GM18505 (cell line): ENCODE data around the gene NMB.
"Not testable (repeated sequence)": the region's sequence is repeated elsewhere in the genome, so short reads cannot be mapped to it uniquely, and the experiment has no call there.

Experiments
- ATAC-seq: cut with Tn5 transposase; IDR thresholded peaks from one replicate; pipeline ENCODE4 v1.9.1; 2021; ENCODE audit not compliant: unreplicated experiment
- POLR2A ChIP-seq: IDR thresholded peaks from 4 replicates; pipeline ENCODE4 v1.6.1; 2011; ENCODE audit warnings: borderline replicate concordance; ENCODE audit not compliant: insufficient read depth, insufficient read length; ENCODE audit errors: extremely low read depth

The NMB gene, protein sequence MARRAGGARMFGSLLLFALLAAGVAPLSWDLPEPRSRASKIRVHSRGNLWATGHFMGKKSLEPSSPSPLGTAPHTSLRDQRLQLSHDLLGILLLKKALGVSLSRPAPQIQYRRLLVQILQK

DNA sequence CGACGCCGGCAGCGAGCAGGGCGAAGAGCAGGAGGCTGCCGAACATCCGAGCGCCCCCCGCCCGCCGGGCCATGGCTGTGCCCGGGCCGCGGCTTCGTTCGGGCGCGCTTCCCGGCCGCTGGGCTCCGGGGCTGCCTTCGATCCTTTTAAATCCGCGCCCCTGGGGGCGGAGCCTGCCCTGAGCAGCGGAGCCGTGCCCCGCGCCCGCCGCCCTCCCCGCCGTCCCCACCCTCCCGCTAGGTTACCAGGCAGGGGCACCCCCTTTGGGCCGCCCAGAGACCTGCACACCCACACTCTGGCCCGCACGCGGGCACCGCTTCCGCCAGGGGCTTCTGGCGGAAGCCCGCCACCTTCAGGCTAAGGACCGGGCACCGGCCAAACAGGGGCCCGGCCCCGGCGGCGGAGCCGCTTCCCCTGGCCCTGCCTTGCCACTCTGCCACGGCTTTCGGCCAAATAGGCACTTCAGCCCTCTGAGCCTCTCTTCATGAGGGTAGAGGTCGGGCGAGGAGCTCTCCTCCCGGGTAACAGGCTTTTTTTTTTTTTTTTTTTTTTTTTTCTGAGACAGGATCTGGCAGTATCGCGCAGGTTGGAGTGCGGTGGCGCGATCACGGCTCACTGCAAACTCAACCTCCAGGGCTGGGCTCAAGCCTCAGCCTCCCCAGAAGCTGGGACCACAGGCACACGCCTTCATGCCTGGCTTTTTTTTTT, at the start of gene NMB:
Gene NMB (minus strand): TSS at position 120 of the 708 bp plus-strand sequence. CDS start 47 bp downstream, at position 73.
- peak; percentile 76 for ATAC-seq
- TF ChIP-seq POLR2A: no peak

DNA sequence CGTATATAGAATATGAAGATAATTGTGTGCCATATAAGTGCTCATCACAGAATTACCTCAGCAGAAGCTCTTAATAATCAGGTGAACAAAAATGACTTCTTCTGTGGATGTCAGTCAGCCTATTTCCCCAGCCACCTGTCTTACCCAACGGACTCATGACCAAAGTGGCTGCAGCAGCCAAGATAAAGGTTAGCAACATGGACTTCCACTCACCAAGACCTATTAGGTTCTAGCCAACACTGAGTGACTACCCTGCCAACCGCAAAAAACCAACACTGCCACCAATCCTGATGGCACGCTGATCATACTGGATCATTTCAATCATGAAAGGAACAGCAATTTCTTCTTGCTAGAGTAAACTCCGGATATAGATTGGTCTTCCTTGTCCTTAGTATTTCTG, 45.8 kb upstream of the NMB start:
- ATAC-seq: no peak
- TF ChIP-seq POLR2A: no peak

DNA sequence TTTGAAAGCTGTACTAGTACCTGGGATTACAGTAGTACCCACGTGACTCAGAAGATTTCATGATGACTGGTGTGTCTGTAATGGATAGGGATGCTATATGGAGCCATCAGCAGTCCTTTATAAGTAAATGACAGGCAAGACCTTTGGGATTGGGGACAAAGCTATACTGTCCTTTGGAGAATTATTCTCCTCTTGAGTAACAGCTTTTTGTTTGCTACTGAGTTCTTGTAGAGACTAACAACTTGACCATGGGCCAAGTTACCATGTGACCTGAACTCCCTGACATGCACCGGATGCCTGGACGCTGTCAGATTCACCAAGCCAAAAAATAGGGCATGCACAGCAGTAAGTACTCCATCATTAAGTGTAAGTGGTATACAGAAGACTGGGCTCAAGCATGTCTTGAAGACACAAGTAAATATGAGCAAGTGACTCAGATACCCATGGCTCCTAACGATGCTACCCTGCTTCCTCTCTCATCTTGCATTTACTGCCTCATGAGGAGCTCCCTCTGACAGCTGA, 45.0 kb upstream of the NMB start:
- no peak for TF ChIP-seq POLR2A
- ATAC-seq: no peak

DNA sequence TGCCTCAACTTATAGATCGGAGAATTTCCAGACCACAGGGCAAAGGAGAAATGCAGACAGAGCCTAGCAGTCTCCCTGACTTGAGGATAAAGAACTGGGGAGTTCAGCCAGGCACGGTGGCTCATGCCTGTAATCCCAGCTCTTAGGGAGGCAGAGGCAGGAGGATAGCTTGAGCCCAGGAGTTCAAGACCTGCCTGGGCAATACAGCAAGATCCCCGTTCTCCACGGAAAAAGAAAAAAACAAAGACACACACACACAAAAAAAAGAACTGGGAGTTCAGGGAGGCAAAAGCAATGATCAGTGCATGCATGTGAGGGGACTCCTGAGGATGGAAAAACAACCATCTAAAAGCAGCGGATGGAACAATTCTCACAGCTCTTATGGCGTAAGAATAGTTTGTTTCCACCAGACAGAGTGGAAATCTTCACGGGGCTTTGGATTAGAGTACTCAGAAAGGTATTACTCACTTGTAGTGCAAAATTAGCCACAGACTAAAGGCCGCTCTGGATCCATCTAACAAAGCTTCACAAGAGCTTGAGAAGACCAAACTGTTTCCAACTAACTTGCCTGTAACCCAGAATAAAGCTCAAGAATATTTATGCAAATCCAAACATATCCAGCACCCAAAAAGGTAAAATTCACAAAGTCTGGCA, 41.7 kb upstream of the NMB start:
- no peak for TF ChIP-seq POLR2A
- no peak for ATAC-seq

DNA sequence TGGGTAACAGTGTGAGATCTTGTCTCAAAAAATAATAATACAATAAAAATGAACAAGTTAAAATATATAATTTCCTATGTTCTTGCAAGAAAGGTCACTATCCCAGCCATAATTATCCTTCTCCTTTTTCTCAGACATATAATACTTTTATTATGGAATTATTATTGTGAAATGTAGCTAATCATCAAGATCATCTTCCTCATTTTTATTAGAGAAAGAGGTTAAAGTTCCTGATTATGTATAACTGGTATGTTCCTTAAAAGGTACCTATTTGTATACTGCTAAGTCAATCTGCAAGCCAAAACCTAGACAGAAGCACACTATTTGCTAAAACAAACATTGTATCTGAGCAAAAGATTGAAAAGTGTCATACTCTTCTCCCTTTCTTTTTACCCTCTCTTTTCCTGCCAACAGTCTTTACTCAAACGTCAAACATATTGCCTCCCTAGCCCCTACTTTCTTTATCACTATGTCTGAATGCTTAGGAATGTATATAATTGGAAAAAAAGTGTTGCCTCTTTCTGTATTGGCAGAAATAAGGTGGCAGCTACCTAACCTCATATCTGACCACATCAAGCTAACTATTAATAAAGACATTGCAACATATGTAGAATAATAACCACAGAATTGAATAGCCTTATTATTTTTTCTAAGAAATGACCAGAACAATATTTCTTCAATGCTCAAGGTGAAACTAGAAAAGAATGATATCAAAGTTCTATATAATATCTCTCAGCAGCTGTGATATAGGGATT, 39.4 kb upstream of the NMB start:
- TF ChIP-seq POLR2A: no peak
- no peak for ATAC-seq

DNA sequence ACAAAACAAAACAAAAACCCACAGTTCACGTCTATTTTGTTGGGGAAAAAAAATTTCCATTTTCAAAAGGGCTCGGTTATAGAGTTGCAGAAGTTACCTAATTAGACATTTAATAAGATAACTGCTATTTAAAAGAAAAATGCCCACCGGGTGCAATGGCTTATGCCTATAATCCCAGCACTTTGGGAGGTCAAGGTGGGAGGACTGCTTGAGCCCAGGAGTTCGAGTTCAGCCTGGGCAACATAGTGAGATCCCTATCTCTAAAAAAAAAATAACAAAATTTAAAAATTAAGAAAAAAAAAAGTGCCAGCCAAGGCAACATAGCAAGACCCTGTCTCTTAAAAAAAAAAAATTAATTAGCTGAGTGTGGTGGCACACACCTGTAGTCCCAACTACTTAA, 38.8 kb upstream of the NMB start:
- TF ChIP-seq POLR2A: no peak
- no peak for ATAC-seq

DNA sequence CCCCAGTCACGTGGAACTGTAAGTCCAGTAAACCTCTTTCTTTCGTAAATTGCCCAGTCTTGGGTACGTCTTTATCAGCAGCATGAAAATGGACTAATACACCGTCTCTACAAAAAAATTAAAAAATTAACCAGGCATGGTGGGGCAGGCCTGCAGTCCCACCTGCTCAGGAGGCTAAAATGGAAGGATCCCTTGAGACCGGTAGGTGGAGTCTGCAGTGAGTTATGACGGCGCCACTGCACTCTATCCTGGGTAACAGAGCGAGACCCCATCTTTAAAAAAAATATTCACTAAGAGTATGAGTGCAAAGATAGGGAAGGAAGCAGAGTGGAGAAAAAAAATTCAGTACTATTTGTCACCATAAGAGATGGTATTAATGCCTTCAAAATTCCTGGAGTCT, 32.3 kb upstream of the NMB start:
- ATAC-seq: no peak
- TF ChIP-seq POLR2A: no peak

DNA sequence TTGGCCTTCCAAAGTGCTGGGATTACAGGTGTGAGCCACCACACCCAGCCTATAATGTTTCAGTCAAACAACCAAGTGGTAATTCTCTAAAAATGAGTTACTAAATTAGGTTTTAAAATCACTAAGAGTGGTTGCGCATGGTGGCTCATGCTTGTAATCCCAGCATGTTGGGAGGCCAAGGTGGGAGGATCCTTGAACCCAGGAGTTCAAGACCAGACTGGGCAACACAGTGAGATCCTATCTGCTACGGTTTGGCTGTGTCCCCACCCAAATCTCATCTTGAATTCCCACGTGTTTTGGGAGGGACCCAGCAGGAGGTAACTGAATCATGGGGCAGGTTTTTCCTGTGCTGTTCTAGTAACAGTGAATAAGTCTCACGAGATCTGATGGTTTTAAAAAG, 31.9 kb upstream of the NMB start:
- no peak for ATAC-seq
- TF ChIP-seq POLR2A: no peak

DNA sequence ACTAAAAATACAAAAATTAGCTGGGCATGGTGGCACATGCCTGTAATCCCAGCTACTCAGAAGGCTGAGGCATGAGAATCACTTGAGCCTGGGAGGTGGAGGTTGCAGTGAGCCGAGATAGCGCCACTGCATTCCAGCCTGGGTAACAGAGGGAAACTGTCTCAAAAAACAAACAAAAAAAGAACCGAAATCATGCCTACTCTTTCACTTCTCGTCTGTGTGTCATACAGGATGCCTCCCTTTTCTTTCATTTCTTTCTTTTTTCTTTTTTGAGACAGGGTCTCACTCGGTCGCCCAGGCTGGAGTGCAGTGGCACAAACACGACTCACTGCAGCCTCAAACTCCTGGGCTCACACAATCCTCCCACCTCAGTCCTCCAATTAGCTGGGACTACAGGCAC, 28.4 kb upstream of the NMB start:
- not testable (repeated sequence) for ATAC-seq

DNA sequence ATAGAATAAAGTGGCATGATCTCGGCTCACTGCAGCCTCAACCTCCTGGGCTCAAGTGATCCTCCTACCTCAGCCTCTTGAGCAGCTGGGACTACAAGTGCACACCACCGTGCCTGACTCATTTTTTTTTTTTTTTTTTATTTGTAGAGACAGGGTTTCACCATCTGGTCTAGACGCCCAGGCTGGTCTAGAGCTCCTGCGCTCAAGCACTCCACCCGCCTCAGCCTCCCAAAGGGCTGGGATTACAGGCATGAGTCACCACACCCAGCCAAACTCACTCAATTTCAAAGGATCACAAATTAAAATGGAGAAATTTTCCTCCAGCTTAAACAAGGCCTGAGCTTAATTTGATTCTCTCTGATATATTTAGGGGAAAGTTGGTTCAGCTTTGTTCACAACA, 27.3 kb upstream of the NMB start:
- no peak for TF ChIP-seq POLR2A
- ATAC-seq: no peak

DNA sequence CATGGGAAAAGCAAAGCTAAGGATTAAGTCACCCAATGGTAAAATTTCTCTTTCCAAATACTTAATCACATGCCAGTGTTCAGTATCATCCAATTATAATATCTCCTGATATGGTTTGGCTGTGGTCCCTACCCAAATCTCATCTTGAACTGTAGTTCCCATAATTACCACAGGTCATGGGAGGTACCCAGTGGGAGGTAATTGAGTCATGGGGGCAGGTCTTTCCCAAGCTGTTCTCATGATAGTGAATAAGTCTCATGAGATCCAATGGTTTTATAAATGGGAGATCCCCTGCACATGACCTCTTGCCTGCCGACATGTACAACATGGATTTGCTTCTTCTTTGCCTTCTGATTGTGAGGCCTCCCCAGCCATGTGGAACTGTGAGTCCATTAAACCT, 26.1 kb upstream of the NMB start:
- ATAC-seq: no peak
- no peak for TF ChIP-seq POLR2A

DNA sequence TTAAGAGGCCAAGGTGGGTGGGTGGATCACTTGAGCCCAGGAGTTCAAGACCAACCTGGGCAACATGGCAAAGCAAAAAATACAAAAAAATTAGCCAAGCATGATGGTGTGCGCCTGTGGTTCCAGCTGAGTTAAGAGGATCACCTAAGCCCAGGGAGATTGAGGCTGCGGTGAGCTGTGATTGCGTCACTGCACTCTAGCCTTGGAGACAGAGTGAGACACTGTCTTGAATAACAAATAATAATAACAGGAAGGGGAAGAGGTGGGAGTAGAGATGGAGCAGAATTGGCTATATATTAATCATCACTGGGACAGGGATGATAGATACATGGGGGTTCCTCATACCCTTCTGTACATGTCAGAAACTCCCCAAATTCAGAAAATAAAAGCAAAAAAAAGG, 23.8 kb upstream of the NMB start:
- ATAC-seq: no peak
- TF ChIP-seq POLR2A: no peak

DNA sequence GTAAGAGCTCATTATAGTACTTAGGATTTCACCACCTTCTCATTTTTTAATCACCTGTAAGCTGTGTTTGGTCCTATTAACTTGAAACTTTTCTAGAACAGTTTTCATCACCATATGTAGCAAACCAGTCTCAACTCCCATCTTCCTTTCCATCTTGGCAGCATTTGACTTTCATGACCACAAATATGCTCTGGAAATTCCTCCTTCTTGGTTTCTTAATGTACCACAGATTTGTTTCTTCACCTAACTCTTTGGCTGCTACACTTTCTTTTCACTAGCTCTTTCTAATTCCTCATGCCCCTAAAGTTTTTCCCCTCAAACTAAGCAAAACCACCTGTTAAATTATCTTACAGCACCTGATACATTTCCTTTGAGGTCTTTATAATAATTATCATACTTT, 13.2 kb upstream of the NMB start:
- TF ChIP-seq POLR2A: no peak
- ATAC-seq: no peak

DNA sequence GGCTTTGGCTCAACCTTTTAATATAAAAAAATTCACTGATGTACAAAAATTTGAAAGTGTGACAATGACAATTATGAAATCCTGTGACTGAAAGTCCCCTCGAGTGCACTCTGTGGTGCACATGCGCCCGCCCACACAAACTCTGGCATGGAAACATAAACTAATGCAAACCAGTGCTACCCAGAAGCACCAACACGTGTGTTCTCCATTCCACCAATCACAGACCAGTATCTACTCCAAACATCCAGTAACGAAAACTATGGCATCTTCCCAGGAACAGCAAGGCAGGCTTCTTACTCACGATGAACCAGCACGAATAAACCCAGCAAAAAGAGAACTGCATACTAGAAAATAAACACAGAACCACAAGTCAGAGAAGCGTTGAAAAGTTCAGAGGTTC, 11.7 kb upstream of the NMB start:
- no peak for ATAC-seq
- no peak for TF ChIP-seq POLR2A

DNA sequence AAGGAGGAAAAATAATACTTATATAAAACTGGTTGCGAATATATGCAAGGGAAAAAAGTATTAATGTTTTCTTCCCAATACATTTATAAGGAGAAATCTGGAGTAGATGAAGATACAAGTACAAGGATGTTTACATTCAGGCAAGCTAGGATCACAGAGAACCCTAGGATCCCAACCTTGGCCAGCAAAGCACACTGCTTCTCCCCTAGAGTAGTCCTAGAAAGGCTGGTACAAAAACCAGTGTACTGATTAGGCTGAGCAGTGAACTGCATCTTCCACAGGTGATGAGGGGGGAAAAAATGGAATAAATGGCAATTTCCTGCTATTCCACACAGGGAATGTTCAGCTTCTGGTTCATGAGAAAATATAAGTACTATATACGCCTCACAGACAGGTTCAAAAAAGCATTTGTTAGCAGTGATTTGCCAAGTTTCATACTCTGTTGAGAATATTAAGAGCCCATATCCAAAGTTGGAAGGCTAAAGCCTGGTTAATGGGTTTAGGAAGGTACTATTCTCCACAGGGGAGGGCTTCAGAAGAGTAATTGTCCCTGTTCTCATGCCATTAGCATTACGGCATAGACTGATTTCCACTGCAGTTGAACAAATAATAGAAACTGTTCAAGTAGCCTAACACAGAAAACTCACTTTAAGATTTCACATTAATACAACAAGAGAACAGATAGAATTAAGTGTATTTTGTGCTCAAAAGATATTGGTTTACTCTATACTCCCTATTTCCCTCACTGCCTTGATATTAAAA, 10.4 kb upstream of the NMB start:
- no peak for ATAC-seq
- TF ChIP-seq POLR2A: no peak
